Body of pancreas (tissue), 4 donors: ENCODE data around the gene WNT6. TPM values are rescaled to one million over a fixed set of nuclear protein-coding genes. Genes with fewer than 3 reads are reported as not detected.

ENCODE experiments used
- ATAC-seq: fragments of 150-250 bp; one replicate; pipeline ENCODE4 v1.9.1; 2016
- DNase-seq, 4 donors: peaks; one replicate each; pipeline ENCODE4 v3.0.0-alpha.2; 2019
- H3K27ac ChIP-seq, 4 donors: fragments of 200-600 bp; sonication (generic); 1 replicate in 3 of 4; 2 replicates in 1 of 4; pipeline versions ENCODE4 v1.5.1 to v1.6.1; 2016 to 2019; ENCODE audit warnings: mild to moderate bottlenecking in 1 of 4, mixed read lengths in 1 of 4, moderate library complexity in 1 of 4
- H3K27me3 ChIP-seq, 2 donors: fragments of 200-600 bp; sonication (generic); one replicate each; pipeline ENCODE4 v1.6.0; 2016; ENCODE audit warnings: mild to moderate bottlenecking in 1 of 2
- H3K36me3 ChIP-seq, 2 donors: fragments of 200-600 bp; sonication (generic); replicated peaks in 1 of 2; 2 replicates each; pipeline ENCODE4 v1.5.1; 2016; ENCODE audit warnings: low read depth in 2 of 2; ENCODE audit not compliant: insufficient read depth in 1 of 2
- H3K4me1 ChIP-seq: fragments of 200-600 bp; sonication (generic); one replicate; pipeline ENCODE4 v1.6.0; 2016
- H3K4me3 ChIP-seq, 2 donors: fragments of 200-600 bp; sonication (generic); 1 replicate in 1 of 2; 2 replicates in 1 of 2; pipeline ENCODE4 v1.5.1; 2016 to 2019
- H3K9me3 ChIP-seq, 3 donors: fragments of 200-600 bp; sonication (generic); 1 replicate in 2 of 3; 2 replicates in 1 of 3; pipeline ENCODE4 v1.5.1; 2016
- CTCF ChIP-seq, 7 experiments: fragments of 450-650 bp in 4 of 7; fragments of 200-600 bp in 3 of 7; sonication (generic) in 3 of 7; IDR thresholded peaks; one replicate each; pipeline ENCODE4 v1.5.1; 2016 to 2019; ENCODE audit warnings: antibody characterized with exemption in 7 of 7
- POLR2A ChIP-seq, 3 donors: fragments of 450-650 bp; IDR thresholded peaks; one replicate each; pipeline ENCODE4 v1.6.1; 2016; ENCODE audit warnings: antibody characterized with exemption in 3 of 3, mild to moderate bottlenecking in 2 of 3
- WGBS, 2 donors: methylation state at CpG; one replicate each; pipeline ENCODE4 v1.1.5; 2017; 5-methylcytosine and 5-hydroxymethylcytosine counted together
- intact Hi-C: fragments of 100-400 bp; cut with DNase I; formaldehyde crosslinking; loops from one replicate; pipeline ENCODE4 v1.15.1; 2023
- total RNA-seq, 2 donors: library from RNA; depleted of rRNA; stranded (reverse); fragments of >200 nt; gene quantifications; one replicate each; pipeline ENCODE4 v1.1.0, GENCODE V29; 2016

WNT6 gene
- total RNA-seq, 2 donors from 2014 or later = 1.0 TPM; not detected in 1

- intact Hi-C loops = no loop called here
- Histone ChIP-seq H3K4me3 (no peak overlapping the region), H3K36me3 (no peaks in the 10 kb centered on the region), H3K9me3 (no peaks in the 10 kb centered on the region), H3K4me1 (peaks cover 13% of the 10 kb centered on the region), H3K27me3 (no peaks in the 10 kb centered on the region), H3K27ac (no peak overlapping the region)
- no peak for DNase-seq
- TF ChIP-seq POLR2A (IDR thresholded peaks at IDR 0.05) (no peak), CTCF (IDR thresholded peaks at IDR 0.05) (no peak)
- no peak for ATAC-seq
- 77 to 78% methylated on average over 4 to 22 of the region's 23 CpGs for WGBS, 2 donors
Observed at GRCh38 chr2:218889937-218890336, 30.3 kb downstream of the WNT6 start.

GRCh38 chr2:218890369-218890768 is 30.8 kb downstream of the WNT6 start:
- Histone ChIP-seq H3K36me3 (no peaks in the 10 kb centered on the region), H3K4me3 (no peak overlapping the region), H3K4me1 (peaks cover 13% of the 10 kb centered on the region), H3K9me3 (no peaks in the 10 kb centered on the region), H3K27ac (no peak overlapping the region), H3K27me3 (no peaks in the 10 kb centered on the region)
- WGBS, 2 donors = 66 to 74% methylated on average over 3 of the region's 3 CpGs
- DNase-seq (no peak), ATAC-seq (no peak)
- TF ChIP-seq POLR2A (IDR thresholded peaks at IDR 0.05) (no peak), CTCF (IDR thresholded peaks at IDR 0.05) (no peak)
- intact Hi-C loops = no loop called here

- no peaks in the 10 kb centered on the region for H3K36me3 ChIP-seq
- no peaks in the 10 kb centered on the region for H3K9me3 ChIP-seq
- H3K27ac ChIP-seq = no peak overlapping the region
- intact Hi-C loops = no loop called here
- TF ChIP-seq POLR2A (IDR thresholded peaks at IDR 0.05) = no peak
- TF ChIP-seq CTCF (IDR thresholded peaks at IDR 0.05) = no peak
- no peak overlapping the region for H3K4me3 ChIP-seq
- H3K27me3 ChIP-seq = peaks cover 0 to 3% of the 10 kb centered on the region in 2 donors
- peaks cover 17% of the 10 kb centered on the region for H3K4me1 ChIP-seq
- WGBS, 2 donors = 51 to 57% methylated on average over 15 to 19 of the region's 19 CpGs
- no peak for DNase-seq
- ATAC-seq = no peak
Observed at GRCh38 chr2:218891275-218892135, 31.9 kb downstream of the WNT6 start.

GRCh38 chr2:218892693-218893348 is 33.2 kb downstream of the WNT6 start:
- H3K4me1 ChIP-seq = peaks cover 30% of the 10 kb centered on the region
- peak; percentile 81 for ATAC-seq
- intact Hi-C loops = no loop called here
- H3K4me3 ChIP-seq = no peak overlapping the region
- peak; percentile 69 to 83 (median 74) for DNase-seq
- H3K9me3 ChIP-seq = no peaks in the 10 kb centered on the region
- H3K36me3 ChIP-seq = no peaks in the 10 kb centered on the region
- peaks cover 0 to 15% of the 10 kb centered on the region in 2 donors for H3K27me3 ChIP-seq
- 2 to 12% methylated on average over 8 to 38 of the region's 72 CpGs for WGBS, 2 donors
- TF ChIP-seq POLR2A (IDR thresholded peaks at IDR 0.05) = no peak
- TF ChIP-seq CTCF (IDR thresholded peaks at IDR 0.05) = peak in 5 of 7 experiments; percentile 17 to 54 (median 28)
- no peak overlapping the region for H3K27ac ChIP-seq
